NB4 (cell line): Measurements from ENCODE around the gene CGREF1.

Source experiments
- DNase-seq: peaks from one replicate; pipeline ENCODE4 v3.0.0; 2010; ENCODE audit warnings: low read depth
- H3K4me3 ChIP-seq: one replicate; pipeline ENCODE4 v1.5.1; 2011; ENCODE audit warnings: mild to moderate bottlenecking, low read depth, low read length, moderate library complexity
- MYC ChIP-seq: IDR thresholded peaks from 2 replicates; pipeline ENCODE4 v1.6.1; 2011; ENCODE audit warnings: low read depth, low read length
- POLR2A ChIP-seq: IDR thresholded peaks from 2 replicates; pipeline ENCODE4 v1.6.1; 2011; ENCODE audit warnings: mild to moderate bottlenecking; ENCODE audit not compliant: insufficient read length; ENCODE audit errors: extremely low read depth
- TF ChIP-seq, protein P1 (sequence below): IDR thresholded peaks from 2 replicates; pipeline ENCODE4 v1.6.1; 2011; ENCODE audit warnings: low read depth, low read length
- TF ChIP-seq, protein P2 (sequence below): IDR thresholded peaks from one replicate; pipeline ENCODE4 v1.5.1; 2012; ENCODE audit warnings: low read depth, low read length

CGREF1 gene, protein sequence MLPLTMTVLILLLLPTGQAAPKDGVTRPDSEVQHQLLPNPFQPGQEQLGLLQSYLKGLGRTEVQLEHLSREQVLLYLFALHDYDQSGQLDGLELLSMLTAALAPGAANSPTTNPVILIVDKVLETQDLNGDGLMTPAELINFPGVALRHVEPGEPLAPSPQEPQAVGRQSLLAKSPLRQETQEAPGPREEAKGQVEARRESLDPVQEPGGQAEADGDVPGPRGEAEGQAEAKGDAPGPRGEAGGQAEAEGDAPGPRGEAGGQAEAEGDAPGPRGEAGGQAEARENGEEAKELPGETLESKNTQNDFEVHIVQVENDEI

DNA sequence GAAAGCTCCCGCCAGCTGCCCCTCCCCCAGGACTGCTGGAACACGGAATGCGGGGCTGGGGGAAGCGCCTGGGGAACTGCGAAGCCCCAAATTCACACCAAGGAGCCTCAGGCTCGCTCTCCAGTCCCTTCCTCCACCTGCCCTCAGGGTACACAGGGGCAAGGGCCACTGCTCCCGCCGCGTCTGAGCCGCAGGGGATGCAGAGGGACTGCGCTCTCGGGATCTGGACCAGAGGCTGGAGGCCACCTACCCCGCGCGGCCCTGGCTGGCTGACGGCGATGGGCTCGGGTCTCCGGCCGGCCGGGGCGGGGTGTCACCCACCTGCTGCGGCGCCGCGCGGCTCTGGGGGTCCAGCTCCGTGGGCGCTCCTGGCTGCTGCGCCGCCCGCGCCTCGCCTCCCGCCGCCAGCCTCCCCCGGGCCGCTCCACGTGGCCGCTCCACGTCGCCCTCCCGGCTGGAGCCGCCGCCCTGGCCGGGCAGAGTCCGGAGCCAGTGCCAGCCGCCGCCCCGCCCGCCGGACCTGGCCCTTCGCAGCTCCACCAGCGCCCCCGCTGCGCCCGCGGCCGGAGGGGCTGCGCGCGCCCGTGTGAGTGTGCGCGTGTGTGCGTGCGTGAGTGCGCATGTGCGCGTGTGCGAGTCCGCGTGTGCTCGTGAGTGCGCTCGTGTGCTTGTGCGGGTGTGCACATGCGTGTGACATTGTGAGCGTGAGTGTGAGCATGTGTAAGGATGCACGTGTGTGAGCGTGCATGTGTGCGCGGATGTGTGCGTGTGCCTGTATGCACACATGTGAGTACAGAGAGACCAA lies at the start of gene CGREF1:
CGREF1 (minus strand) TSS at position 604 of the 805 bp plus-strand sequence. CDS start 14,762 bp downstream, outside the sequence.
- H3K4me3 ChIP-seq = peak within 1 kb of the TSS; percentile 19
- no peak for DNase-seq
- TF ChIP-seq POLR2A = no peak
- TF ChIP-seq, protein P1, sequence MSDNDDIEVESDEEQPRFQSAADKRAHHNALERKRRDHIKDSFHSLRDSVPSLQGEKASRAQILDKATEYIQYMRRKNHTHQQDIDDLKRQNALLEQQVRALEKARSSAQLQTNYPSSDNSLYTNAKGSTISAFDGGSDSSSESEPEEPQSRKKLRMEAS = no peak
- TF ChIP-seq, protein P2, sequence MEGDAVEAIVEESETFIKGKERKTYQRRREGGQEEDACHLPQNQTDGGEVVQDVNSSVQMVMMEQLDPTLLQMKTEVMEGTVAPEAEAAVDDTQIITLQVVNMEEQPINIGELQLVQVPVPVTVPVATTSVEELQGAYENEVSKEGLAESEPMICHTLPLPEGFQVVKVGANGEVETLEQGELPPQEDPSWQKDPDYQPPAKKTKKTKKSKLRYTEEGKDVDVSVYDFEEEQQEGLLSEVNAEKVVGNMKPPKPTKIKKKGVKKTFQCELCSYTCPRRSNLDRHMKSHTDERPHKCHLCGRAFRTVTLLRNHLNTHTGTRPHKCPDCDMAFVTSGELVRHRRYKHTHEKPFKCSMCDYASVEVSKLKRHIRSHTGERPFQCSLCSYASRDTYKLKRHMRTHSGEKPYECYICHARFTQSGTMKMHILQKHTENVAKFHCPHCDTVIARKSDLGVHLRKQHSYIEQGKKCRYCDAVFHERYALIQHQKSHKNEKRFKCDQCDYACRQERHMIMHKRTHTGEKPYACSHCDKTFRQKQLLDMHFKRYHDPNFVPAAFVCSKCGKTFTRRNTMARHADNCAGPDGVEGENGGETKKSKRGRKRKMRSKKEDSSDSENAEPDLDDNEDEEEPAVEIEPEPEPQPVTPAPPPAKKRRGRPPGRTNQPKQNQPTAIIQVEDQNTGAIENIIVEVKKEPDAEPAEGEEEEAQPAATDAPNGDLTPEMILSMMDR = no peak
- no peak for TF ChIP-seq MYC

- TF ChIP-seq, protein P1 = no peak
- TF ChIP-seq POLR2A (no peak), MYC (no peak)
- TF ChIP-seq, protein P2 = no peak
- DNase-seq = no peak
- H3K4me3 ChIP-seq = no peak overlapping the region
Measured at GRCh38 chr2:27164960-27165763, 46.2 kb upstream of the CGREF1 start.

DNA sequence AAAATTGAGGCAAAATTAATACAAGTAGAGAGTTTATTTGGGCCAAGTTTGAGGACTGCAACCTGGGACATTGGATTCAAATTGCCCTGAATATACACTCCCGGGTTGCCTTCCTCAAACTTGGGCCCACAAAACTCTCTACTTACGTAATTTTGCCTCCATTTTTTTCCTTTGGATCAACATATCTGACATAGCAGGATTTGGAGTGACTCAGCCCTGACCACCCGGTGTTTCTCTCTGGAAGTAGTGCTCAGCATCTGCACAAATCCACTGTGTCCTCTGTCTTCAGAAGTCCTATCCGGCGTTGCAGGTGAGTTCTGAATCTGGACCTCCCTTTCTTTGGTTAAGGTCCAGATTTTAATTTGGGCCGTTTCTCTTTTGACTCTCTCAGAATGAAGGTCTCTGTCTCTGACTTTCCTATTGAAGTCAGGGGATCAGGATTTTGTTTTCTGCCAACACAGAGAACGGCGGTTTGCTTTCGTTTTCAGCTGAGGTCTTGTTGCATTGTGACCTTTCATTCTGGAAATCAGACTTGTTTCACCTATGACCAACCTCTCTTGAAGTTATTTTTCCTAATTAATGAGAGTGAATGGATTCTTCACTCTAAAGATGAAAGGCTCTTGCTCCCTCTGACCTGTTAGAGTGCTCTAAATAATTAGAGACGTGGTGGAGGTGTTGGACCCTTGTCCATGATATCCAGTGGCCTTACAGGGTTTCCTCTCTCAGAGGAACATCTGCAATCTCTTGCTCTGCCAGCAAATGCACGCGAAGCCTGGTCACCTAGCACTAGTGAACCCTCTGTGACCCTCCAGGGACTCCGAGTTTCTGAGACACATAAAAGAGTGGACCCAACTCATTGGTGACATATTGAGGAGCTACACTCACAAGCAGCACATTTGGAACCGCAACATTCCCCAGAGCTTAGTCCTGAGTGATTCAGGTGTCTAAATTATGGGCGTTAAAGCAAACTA lies 43.5 kb upstream of the CGREF1 start:
- H3K4me3 ChIP-seq = no peak overlapping the region

DNA sequence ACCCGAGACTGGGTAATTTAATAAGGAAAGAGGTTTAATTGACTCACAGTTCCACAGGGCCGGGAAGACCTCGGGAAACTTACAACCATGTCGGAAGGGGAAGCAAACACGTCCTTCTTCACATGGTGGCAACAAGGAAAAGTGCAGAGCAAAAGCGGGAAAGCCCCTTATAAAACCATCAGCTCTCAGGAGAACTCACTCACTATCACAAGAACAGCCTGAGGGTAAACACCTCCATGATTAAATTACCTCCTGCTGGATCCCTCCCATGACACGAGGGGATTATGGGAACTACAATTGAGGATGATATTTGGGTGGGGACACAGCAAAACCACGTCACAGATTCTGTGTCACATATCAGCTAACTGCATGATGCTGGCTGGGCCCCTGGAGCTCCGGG lies 41.3 kb upstream of the CGREF1 start:
- TF ChIP-seq, protein P1 = no peak
- TF ChIP-seq POLR2A (no peak), MYC (no peak)
- TF ChIP-seq, protein P2 = no peak
- H3K4me3 ChIP-seq = no peak overlapping the region
- DNase-seq = no peak

More for the DNA sequence above, 43.5 kb upstream of the CGREF1 start:
- TF ChIP-seq, protein P2 = no peak
- TF ChIP-seq POLR2A (no peak), MYC (no peak)
- TF ChIP-seq, protein P1 = no peak
- DNase-seq = no peak
